H1 (cell line): ENCODE results near the gene RAMP3. TPM values are rescaled to one million over a fixed set of nuclear protein-coding genes. Genes with fewer than 3 reads are reported as not detected.

Experiments used
- BRCA1 ChIP-seq: IDR thresholded peaks from 2 replicates; pipeline ENCODE4 v1.6.1; 2012; ENCODE audit warnings: low read depth, low read length, improper control_type of control experiment
- CTCF ChIP-seq, 3 experiments: IDR thresholded peaks; 1 replicate in 2 of 3; 2 replicates in 1 of 3; pipeline versions ENCODE4 v1.5.1 to v1.6.1; 2011; ENCODE audit warnings: low read length in 3 of 3, mild to moderate bottlenecking in 3 of 3, inconsistent platforms in 2 of 3, low read depth in 1 of 3, moderate library complexity in 1 of 3; ENCODE audit not compliant: insufficient read depth in 1 of 3; ENCODE audit errors: control extremely low read depth in 1 of 3
- HDAC6 ChIP-seq: IDR thresholded peaks from one replicate; pipeline ENCODE4 v1.7.1; 2012; ENCODE audit warnings: low read depth, mild to moderate bottlenecking, inconsistent platforms, low read length, moderate library complexity
- SRF ChIP-seq: IDR thresholded peaks from 2 replicates; pipeline ENCODE4 v1.6.1; 2011; ENCODE audit warnings: mild to moderate bottlenecking, low read depth, low read length, moderate library complexity
- polyA plus RNA-seq, 7 experiments: library from polyadenylated mRNA; depleted of rRNA in 3 of 7; stranded (reverse) in 5 of 7; unstranded in 2 of 7; fragments of >200 nt in 5 of 7; fragments of 200-250 nt in 2 of 7; gene quantifications; 1 replicate in 5 of 7; 2 replicates in 1 of 7; 4 replicates in 1 of 7; pipeline versions ENCODE4 v1.2.1 to v1.2.3, GENCODE V29; 2011 to 2013; ENCODE audit warnings: missing spikeins in 2 of 7, mixed read lengths in 2 of 7
- total RNA-seq: library from RNA; stranded (reverse); fragmentation: NEBNext Ultra II Directional; extraction: Animal tissue kit (Norgen Biotek cat#: 25700); gene quantifications from 2 replicates; pipeline ENCODE4 v1.2.1, GENCODE V29; 2021

RAMP3 gene
- total and polyA plus RNA-seq, 2 of the 8 experiments (the other 6 are each of a cell fraction or from before 2014, with no cell fraction given) = 0.88 to 0.98 TPM

DNA sequence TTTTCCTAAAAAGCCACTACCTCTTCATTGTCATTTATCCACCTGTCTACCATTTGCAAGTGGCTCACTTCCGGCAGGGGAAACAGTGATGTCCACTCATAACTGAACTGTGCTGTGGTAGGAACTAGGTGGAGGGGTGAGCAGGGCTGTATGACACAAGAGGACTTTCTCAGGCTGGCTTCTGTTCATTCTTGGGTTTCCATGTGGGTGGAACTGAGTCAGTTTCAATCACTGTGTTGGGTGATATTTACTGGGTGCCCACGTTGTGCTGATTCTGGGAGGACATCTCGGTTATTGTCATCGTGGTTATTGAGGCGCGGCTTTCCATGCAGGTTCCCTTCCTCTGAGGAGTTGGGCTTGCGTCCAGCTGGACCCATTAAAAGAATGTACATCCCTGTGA lies 38.8 kb downstream of the RAMP3 start (continued):
- TF ChIP-seq CTCF (IDR thresholded peaks at IDR 0.05; ENCODE audit: control extremely low read depth in 1 of 3, insufficient read depth in 1 of 3, low read depth in 1 of 3, low read length in 3 of 3) (no peak), HDAC6 (no peak), SRF (no peak), BRCA1 (no peak)
